H4 (cell line): ENCODE results near the gene LITAFD. TPM values are rescaled to one million over a fixed set of nuclear protein-coding genes. Genes with fewer than 3 reads are reported as not detected.
"Not testable (repeated sequence)": the region's sequence is repeated elsewhere in the genome, so short reads cannot be mapped to it uniquely, and the experiment has no call there.

Source experiments
- DNase-seq: peaks from one replicate; pipeline ENCODE4 v3.0.0-alpha.2; 2015; ENCODE audit warnings: low spot score
- total RNA-seq: library from RNA; depleted of rRNA; stranded (reverse); fragments of >200 nt; shearing (Covaris generic); gene quantifications from 2 replicates; pipeline ENCODE4 v1.2.3, GENCODE V29; 2014

Gene LITAFD
- total RNA-seq, 1 experiment from 2014 or later = not detected

DNA sequence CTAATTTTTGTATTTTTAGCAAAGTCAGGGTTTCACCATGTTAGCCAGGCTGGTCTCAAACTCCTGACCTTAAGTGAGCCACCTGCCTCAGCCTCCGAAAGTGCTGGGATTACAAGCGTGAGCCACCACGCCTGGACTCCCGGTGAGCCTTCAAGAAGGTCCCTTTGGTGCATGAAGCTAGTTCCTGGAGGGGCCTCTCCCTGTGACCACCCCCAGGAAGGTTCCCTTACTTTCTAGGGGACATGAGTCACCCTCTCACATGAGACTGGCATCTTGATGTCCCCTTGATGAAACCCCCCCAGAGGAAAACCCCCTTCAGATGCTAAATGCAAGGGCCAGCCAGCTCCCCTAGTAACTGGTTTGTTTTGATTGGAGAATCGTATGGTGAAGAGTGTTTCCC, 26.2 kb upstream of the LITAFD start:
- DNase-seq = no peak

DNA sequence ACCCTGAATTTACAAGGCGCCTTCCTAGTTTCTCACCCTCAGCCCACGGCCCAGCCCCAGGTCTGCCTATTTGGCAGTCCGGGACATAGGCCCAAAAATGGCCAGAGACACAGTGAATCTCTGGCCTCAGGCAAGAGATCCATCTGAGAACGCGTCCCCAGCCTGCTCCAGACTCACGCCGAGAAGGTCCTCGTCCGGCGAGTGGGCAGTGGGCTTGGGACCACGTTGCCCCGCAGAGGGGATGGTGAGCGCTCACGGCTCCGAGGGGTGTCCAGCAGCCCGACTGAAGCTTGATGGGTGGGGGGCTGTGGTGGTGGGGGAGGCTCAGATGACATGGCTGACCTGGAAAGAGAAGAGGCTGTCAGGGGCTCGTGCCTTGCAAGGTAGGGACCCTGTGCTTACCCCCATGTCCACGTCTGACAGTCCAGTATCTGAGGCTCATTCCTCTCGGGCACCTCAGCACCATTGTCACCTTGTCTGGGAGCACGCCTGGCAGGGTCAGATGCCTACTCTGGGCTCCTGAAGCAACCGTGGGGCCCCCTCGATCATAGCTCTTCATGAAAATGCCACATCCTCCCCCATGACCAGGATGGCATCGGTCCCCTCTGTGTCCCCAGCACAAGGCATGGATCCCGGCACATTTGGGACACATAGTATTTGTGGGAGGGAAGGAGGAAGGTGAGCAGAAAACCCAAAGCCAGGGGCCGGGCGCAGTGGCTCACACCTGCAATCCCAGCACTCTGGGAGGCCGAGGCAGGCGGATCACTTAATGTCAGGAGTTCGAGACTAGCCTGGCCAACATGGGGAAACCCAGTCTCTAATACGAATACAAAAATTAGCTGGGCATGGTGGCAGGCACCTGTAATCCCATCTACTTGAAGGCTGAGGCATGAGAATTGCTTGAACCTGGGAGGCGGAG, 22.9 kb upstream of the LITAFD start:
- no peak for DNase-seq

DNA sequence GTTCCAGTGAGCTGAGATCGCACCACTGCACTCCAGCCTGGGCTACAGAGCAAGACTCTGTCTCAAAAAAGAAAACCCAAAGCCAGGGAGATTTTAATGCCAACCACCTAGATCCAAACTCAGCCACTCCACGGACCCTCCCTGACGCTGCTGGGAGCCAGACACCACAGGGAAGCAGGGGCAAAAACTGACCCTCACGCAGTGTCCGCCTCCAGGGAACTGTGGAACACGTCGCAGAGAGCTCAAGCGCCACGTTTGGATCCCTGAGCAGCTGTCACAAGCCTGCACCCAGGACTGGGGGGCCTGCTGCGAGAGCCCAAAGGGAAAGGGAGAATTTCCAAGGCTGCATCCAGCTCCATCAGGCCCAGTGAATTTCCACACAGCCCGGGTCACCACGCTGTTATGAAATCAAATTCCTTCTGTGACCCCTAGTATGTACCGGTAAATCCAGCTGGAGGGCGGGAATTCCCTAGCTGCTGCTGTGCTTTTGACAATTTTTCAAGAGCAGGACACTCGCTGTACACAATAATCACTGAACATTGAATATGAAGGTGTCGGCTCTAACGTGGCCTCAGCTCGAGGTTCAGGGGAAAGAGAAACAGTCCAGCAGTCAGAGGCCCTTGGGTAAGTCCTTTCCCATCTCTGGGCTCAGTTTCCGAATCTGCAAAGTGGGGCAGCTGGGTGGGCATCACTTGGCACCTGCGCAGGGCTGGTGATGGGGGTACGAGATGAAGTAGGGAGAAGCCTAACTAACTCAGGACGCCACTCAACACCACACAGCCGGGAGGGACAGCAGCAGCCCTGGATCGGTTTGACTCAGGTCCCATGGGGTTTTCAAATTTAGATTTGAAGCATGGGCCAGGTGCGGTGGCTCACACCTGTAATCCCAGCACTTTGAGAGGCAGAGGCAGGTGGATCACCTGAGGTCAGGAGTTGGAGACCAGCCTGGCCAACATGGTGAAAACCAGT, 22.0 kb upstream of the LITAFD start:
- DNase-seq = no peak

DNA sequence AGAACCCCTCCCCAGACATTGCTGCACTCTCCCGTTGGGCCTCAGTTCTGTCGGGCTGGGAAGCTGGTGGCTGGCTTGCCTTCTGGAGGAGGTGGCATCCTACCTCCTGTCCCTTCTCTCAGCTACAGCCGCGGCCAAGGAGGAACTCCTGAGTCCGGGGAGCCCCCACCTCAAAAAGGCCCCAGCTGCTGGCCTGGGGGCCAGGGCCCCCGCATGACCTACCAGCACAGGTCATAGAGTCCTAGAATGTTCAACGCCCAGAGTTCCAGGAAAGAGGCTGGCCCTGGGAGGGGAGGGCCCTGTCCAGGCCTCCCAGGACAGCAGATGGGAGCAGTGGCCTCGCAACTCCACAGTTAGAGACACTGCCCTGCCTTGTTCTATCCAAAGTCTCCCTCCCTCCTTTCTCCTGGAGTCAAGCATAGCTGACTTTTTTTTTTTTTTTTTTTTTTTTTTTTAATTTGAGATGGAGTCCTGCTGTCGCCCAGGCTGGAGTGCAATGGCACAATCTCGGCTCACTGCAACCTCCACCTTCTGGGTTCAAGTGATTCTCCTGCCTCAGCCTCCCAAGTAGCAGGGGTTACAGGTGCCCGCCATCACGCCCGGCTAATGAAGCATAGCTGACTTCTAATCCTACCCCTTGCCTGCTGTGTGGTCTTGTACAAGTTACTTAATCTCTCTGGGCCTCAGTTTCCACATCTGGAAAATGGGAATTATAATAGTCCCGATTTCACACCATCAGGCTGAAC, 20.4 kb upstream of the LITAFD start:
- no peak for DNase-seq

DNA sequence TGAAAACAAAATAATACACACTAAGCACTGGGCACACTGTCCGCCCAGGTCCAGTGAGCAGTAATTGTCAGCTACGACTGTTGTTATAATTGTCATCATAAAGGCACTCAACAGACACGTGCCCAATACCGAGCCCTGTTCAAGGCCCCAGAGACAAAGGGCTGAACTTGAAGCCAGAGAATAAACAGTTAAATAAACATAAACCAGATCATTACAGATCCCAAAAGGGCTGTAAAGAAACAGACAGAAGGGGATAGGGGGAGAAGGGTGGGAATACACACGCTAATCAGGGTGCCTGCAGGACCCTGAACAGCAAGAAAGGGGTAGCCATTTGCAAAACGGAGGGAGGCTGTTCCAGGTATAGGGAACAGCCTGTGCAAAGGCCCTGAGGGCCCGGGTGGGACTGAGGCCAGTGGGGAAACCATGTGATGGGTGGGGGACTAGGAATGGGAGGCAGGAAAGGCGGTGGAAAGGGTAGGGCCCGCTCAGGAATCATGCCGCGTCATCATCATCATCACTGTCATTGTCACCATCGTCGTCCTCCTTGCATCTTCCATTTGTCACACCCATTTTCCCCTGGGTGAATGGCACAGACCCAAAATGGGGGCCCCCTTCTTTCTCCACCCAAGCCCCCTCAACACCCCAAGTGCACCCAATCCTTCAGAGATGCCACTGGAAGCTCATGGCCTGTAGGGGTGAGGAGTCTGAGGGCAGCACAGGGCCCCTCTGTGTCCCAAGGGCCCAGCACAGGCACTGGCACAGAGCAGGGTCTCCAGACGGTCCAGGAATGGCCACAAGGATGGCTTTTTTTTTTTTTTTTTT, 19.6 kb upstream of the LITAFD start:
- no peak for DNase-seq

DNA sequence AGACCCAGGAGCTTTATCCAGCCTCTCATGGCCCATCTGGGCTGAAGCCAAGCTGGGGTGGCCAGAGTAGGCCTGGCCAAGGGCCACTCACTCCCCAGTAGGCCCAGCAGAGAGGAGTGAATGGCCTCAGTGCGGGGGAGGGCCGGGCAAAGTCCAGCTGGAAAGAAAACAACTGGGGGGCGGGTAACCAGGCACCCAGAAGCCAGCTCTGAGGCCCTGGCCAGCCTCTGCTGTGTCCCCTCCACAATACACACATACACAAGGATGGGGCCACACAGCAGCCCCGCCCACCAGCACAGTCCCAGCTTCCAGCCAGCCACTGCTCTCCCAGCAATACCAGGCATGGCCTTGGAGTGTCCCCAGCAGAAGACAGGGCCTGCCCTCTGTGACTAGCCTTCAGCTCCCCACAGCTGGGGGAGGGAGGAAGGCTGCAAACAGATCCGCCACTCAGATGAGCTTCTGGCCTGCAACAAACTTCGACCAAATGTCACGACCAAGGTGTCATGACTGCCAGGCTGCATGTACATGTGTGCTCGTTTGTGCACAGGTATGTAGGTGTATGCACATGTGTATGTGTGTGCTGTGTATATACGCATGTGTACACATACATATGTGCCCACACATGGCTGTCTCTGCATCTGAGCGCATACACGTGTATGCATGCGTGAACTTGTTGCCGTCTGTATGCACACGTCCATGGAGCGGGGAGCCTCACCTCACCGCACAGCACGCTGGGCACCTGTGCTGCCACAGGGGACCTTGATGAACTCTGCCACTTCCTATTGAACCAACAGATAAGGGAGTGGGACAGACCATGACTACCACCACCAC, 18.3 kb upstream of the LITAFD start:
- peak; percentile 58 for DNase-seq

DNA sequence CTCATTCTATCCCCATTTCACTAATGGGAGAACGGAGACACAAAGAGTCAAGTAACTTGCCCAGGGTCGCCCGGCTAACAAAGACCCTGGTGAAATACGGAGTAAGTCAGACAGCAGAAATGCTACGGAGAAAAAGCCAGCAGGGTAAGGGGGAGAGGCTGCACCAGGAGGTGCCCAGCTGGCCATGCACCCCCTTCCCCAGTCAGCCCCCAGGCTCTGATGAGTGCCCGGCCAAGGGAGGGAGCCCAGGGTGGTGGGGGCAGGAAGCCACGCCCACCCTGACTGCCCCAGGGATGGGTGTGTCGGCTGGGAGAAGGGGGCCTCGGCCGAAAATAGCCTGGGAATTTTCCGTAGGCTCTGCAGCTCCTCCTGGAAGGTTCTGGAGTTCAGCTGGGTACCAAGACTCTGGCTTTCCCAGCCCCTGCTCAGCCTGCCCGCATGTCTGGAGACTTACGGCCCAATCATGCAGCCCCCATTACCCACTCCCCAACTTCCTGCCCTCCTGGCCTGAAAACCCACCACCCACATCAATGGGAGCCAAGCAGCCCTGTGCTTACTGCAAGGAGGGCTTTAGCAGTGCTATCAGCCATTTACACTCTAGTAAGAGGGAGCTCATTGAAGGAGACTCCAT, 17.6 kb upstream of the LITAFD start:
- DNase-seq = no peak

DNA sequence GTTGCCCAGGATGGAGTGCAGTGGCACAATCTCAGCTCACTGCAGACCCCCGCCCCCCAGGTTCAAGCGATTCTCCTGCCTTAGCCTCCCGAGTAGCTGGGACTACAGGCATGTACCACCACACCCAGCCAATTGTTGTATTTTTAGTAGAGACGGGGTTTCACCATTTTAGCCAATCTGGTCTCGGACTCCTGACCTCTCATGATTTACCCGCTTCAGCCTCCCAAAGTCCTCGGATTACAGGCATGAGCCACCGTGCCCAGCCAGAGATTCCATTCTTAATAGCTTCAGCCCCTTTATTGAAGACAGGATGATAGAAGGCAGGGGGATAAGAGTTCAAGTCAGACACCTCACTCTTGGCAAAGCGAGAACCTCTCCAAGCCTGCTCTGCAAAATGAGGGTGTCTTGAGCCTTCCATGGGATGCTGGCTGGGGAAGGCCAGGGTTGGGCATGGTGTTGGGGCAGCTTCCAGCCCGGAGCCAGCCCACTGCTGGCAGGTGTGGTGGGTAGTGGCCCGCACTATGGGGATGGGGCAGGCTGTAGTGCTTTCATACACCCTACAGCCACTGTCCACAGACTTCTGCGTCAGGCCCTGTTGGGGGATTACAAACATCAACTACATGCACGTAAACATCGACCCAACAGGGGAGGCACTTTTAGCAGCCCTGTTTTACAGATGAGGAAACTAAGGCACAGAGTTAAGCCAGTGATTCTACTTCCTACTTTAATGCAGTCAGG, 16.8 kb upstream of the LITAFD start:
- no peak for DNase-seq

DNA sequence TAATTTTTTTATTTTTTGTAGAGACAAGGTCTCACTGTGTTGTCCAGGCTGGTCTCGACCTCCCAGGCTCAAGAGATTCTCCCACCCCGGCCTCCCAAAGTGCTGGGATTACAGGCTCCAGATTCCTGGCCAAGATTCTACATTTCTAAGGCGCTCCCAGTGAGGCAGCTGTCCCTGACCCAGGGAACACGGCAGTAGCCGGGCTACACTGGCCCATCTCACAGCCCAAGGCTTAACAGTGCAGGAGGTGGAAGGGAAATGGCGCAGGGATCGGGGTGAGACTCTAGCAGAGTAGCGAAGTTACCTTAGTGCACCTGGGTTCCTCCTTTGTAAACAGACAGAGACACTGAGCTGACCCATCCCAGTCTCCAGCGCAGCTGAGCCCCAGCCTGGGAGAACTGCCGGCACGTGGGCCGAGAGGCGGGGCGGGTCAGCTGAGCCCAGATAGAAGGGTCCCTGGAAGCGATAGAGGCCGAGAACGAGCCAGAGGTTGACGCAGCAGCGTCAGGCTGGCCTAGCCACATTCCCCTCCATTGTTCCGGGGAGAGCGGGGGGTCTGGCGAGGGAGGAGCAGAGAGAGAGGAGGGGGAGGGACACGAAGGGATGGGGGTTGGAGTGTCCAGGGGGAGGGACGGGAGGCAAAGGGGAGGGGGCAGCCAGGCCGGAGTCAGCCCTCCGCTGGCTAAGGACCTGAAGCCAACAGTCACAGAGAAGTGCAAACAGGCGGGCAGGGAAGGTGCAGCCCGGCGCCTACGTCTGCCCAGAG, 15.8 kb upstream of the LITAFD start:
- DNase-seq = no peak

DNA sequence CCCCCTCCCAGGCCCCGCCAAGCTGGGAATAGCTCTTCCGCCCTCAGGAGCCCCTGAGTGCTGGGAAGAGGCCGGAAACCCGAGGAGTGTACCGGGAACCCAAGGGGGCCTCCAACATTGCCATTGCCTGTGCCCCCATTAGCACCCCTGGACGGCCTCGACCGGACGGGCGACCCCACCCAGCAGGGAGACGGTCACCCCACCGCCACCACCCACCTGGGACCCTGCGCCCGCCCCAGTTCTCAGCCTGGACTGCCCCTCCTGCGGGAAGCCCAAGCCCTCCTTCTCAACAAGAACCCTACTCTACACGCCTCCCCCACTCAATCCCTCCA, 15.3 kb upstream of the LITAFD start:
- no peak for DNase-seq

DNA sequence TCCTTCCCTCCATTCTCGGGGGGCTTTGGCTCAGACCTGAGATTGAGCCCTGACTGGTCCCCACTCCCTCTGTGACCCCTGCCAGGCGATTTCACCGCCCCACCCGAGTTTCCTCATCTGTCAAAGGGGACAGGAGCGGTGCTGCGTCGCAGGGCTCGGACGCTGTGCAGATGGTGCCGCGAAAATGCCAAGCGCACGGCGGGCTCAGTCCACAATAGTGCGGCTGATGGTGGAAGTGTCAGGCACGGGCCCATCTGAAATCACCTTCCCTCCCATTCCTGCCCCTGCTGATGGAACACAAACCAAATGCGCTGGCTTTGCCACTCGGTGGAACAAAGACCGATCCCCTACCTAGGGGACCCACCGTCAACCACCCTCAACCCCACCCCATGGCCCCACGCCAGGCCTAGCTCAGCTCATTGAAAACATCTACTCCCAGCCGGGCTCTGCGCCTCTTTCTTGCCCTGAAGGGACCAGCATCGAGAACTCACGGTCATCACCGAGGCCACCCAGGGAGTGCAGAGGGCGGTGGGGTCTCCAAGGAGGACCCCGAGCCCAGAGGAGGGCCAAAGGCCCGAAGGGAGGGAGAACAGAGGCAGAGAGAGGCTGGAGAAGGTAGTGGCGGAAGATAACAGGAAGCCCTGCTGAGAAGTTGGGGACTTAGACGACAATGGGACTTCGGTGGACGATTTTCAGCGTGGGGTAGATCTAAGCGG, 14.8 kb upstream of the LITAFD start:
- no peak for DNase-seq

DNA sequence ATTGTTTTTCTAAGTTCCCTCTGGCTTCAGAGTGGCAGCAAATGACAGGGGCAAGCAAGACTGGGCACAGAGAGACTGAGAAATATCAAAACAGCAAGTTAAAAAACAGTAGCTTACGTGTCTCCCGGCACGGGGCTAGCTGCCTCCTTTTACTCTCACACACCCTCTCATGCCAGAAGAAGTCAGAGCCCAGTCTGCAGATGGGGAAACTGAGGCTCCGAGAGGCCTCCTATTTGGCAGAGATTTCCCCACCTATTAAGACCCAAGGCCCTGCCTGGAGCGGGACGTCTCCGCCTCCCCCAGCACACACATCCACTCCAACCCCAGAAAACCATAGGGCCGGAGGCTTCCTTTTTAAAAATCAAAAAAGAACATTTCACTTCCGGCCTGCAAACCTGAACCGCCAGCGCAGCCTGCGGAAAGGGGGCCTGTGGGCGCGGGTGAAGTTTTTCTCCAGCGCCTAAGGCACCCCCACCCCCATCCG, 14.2 kb upstream of the LITAFD start:
- no peak for DNase-seq

DNA sequence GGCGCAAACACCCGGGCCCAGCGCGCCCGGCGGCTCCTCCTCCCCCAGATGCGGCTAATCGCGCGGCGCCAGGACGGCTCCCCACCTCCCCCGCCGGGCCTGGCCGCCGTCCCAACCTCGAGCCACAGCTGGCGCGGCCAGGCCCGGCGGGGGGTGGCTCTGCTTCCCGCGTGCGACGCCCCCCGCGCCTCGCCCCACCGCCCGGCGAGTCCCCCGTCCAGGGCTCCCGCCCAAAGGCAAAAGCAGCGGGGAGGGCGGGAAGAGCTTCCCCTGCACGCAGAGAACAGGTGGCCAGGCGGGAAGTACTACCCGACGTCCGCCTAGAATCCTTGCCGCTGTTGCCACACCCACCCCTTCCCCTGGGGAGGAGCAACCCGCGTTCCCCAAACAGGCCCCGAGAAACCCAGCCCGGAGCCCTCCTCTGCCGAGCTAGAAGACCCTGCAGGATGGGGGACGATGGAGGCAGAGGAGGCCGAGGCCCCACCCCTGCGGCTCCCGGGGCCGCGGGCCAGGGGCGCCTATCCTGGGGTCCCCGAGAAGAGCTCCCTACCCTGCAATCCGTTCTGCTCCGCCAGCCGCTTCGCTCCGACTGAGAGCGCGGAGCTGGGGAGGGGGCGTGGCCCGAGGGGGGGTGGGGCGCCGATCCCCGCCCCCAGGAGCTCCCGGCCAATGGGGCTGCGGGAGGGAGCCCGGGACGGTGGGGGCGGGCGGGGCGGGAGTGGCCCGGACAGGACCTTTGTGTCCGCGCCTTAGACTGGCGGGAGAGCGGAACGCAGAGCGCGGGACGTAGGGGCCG, 13.5 kb upstream of the LITAFD start, which contains the start of gene CARHSP1:
Gene CARHSP1, minus strand, starts transcription at position 591 of the 796 bp plus-strand sequence. CDS start 9,678 bp downstream, outside the sequence.
- DNase-seq = peak; percentile 89

DNA sequence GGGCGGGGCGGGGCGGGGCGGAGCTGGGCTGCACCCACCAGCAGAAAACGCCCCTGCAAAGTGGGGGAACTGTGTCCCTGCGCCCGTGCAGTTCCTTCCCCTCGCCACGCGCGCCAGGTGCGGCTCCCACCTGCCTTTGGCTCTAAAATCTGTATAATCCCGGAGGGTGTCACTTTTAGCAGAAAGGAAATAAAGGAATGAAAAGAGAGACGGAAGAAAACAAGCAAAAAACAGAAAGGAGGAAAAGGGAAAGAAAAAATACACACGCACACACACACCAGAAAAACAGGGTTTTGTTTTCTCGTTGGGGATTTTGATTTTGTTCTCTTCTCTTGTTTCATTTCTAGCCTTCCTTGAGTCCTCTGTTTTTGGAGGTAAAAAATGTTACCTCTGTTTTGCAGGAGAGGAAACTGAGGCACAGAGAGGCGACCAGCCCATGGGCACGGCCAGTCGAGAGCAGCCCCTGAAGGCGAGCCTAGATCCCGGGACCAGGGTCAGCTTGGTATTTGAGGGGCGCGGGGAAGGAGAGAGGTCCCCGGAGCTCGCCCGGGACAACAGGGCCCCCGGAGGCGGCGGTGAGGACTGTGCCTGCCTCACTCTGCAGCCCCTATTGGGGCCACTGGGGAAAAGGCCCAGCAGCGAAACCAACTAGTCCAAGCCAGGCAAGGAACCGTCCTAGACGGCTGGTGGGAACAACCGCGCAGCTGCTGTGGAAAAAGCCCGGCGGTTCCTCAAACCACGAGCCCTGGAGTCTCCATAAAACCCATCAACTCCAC, 12.8 kb upstream of the LITAFD start:
- DNase-seq = no peak

DNA sequence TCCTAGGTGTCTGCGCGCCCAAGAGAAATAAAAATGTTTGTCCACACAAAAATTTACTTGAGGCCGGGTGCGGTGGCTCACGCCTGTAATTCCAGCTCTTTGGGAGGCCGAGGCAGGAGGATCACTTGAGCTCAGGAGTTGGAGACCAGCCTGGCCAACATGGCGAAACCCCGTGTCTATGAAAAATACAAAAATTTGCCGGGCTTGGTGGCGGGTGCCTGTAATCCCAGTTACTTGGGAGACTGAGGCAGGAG, 12.2 kb upstream of the LITAFD start:
- DNase-seq = not testable (repeated sequence)

DNA sequence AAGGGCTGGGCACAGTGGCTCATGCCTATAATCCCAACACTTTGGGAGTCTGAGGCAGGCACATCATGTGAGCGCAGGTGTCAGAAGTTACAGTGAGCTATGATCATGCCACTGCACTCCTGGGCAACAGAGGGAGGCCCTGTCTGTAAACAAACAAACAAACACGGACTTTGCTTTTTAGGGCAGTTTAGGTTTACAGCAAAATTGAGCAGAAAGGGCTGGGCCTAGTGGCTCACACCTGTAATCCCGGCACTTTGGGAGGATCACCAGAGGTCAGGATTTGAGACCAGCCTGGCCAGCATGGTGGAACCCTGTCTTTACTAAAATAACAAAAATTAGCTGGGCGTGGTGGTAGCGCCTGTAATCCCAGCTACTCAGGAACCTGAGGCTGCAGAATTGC, 10.1 kb upstream of the LITAFD start:
- no peak for DNase-seq
